ENCODE data around the gene BORA.

DNA sequence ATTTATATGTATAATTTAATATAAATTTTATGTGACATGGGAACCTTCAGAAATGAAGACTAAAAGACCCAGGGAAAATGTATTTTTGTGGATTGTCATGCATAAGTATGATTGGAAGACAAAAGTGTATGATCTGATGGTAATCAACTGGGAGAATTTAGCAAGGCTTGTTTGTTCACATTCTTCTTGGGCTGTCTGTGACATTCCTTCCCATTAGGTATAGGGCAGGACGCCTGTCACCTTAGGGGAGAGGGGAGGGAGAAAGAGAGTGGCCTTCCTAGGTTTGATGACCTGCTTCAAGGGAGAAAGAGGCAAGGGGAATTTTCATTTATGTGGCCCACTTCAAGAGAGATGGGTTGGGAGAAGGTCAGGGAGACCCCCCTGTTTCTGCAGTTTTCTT is 76.6 kb downstream of the BORA start:
- TF ChIP-seq, protein P1, sequence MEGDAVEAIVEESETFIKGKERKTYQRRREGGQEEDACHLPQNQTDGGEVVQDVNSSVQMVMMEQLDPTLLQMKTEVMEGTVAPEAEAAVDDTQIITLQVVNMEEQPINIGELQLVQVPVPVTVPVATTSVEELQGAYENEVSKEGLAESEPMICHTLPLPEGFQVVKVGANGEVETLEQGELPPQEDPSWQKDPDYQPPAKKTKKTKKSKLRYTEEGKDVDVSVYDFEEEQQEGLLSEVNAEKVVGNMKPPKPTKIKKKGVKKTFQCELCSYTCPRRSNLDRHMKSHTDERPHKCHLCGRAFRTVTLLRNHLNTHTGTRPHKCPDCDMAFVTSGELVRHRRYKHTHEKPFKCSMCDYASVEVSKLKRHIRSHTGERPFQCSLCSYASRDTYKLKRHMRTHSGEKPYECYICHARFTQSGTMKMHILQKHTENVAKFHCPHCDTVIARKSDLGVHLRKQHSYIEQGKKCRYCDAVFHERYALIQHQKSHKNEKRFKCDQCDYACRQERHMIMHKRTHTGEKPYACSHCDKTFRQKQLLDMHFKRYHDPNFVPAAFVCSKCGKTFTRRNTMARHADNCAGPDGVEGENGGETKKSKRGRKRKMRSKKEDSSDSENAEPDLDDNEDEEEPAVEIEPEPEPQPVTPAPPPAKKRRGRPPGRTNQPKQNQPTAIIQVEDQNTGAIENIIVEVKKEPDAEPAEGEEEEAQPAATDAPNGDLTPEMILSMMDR (IDR thresholded peaks at IDR 0.05; ENCODE audit: poor library complexity) = no peak
- TF ChIP-seq EZH2 (IDR thresholded peaks at IDR 0.05; ENCODE audit: borderline replicate concordance) (no peak), EZH2phosphoT487 (IDR thresholded peaks at IDR 0.05; ENCODE audit: low read depth, severe bottlenecking, unreplicated experiment) (no peak)

Data from hepatocyte (in vitro differentiated cells).